ENCODE data around the gene CD302. TPM values are rescaled to one million over a fixed set of nuclear protein-coding genes. Genes with fewer than 3 reads are reported as not detected.
"Not testable (repeated sequence)": the region's sequence is repeated elsewhere in the genome, so short reads cannot be mapped to it uniquely, and the experiment has no call there.

CD302 gene
- total and polyA plus RNA-seq, 2 of the 8 experiments (the other 6 are each of a cell fraction or from before 2014, with no cell fraction given), result 0.76 to 0.79 TPM

DNA sequence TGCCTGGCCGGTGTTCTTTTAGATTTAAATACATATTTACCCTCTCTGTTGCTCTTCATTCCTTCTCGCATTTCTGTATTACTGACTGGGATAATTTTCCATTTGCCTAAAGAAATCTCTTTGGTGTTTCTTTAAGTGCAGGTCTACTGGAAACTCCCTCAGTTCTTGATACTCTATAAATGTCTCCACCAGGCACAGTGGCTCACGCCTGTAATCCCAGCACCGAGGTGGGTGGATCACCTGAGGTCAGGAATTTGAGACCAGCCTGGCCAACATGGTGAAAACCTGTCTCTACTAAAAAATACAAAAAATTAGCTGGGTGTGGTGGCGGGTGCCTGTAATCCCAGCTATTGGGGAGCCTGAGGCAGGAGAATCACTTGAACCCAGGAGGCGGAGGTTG, 10.4 kb downstream of the CD302 start:
- H3K27ac ChIP-seq (ENCODE audit: low read depth, low read length); FAIRE-seq; H3K27me3 ChIP-seq (replicated peaks in 1 of 4; ENCODE audit: control insufficient read depth in 3 of 4, extremely low read depth in 1 of 4, insufficient read depth in 3 of 4, low read length in 3 of 4); DNase-seq (ENCODE audit: low read depth in 1 of 2, low spot score in 2 of 2); H3K4ac ChIP-seq (replicated peaks; ENCODE audit: insufficient read length, low read depth, low read length); H2BK20ac ChIP-seq (ENCODE audit: low read length); H4K20me1 ChIP-seq (replicated peaks in 1 of 2; ENCODE audit: control insufficient read depth in 1 of 2, insufficient read depth in 2 of 2, low read length in 2 of 2); H2BK120ac ChIP-seq (replicated peaks; ENCODE audit: low read depth, low read length); H3K9ac ChIP-seq (replicated peaks in 1 of 4; ENCODE audit: extremely low read depth in 1 of 4, low read depth in 3 of 4, low read length in 3 of 4); H3K23me2 ChIP-seq (ENCODE audit: low read depth, low read length); H4K5ac ChIP-seq (ENCODE audit: insufficient read length, low read depth, low read length); H3K36me3 ChIP-seq (ENCODE audit: control insufficient read depth in 2 of 4, insufficient read depth in 4 of 4, low read length in 3 of 4); H3K9me3 ChIP-seq (ENCODE audit: insufficient read depth in 2 of 2, low read depth in 1 of 2, low read length in 1 of 2); H2BK12ac ChIP-seq (ENCODE audit: low read depth, low read length); H3K4me1 ChIP-seq (replicated peaks in 1 of 4; ENCODE audit: control insufficient read depth in 3 of 4, insufficient read depth in 4 of 4, low read length in 3 of 4); H4K8ac ChIP-seq (ENCODE audit: extremely low read depth, insufficient read depth, low read length); H2AK5ac ChIP-seq (ENCODE audit: low read depth, low read length); H3K18ac ChIP-seq (ENCODE audit: extremely low read depth, low read length); H3K23ac ChIP-seq (ENCODE audit: insufficient read length); H3K4me2 ChIP-seq (ENCODE audit: insufficient read depth in 1 of 2, low read depth in 2 of 2, low read length in 2 of 2); H2BK5ac ChIP-seq (ENCODE audit: low read depth, low read length); H3K4me3 ChIP-seq (ENCODE audit: extremely low read depth in 1 of 4, insufficient read depth in 2 of 4, low read depth in 3 of 4, low read length in 4 of 4); H3K14ac ChIP-seq (ENCODE audit: insufficient read length); H2BK15ac ChIP-seq (ENCODE audit: low read length); H3K79me1 ChIP-seq (ENCODE audit: low read depth, low read length); H2AFZ ChIP-seq (ENCODE audit: low read length); H3K56ac ChIP-seq (replicated peaks; ENCODE audit: insufficient read length, low read depth, low read length); H4K91ac ChIP-seq (replicated peaks; ENCODE audit: insufficient read length, low read length); H3K79me2 ChIP-seq (ENCODE audit: control insufficient read depth in 1 of 2, insufficient read depth in 2 of 2, low read length in 2 of 2): not testable (repeated sequence)
- ChIA-PET CTCF (ENCODE audit: partially characterized antibody) (interaction anchor here (0.7 to 1.3 kb wide), 3 partner anchors 14 to 32 kb away, joined by 3 to 5 read pairs (median 3); no protein-coding TSS in a partner anchor), POLR2A (ENCODE audit: partially characterized antibody) (interaction anchor here (0.7 to 1.1 kb wide), 5 partner anchors 7 to 134 kb away, joined by 3 to 5 read pairs (median 4); no protein-coding TSS in a partner anchor)
- 79% methylated on average over 6 of the region's 6 CpGs; no CpG with 5 or more reads in 1 of the 2 experiments for WGBS, 2 experiments (ENCODE audit: extremely low coverage in 1 of 2, insufficient coverage in 1 of 2, insufficient read length in 1 of 2, insufficient replicate concordance in 2 of 2, low coverage in 1 of 2, low lambda C conversion rate in 2 of 2, missing lambda C conversion rate in 1 of 2)
